ENCODE measurements around the gene LSP1.

The LSP1 gene

DNA sequence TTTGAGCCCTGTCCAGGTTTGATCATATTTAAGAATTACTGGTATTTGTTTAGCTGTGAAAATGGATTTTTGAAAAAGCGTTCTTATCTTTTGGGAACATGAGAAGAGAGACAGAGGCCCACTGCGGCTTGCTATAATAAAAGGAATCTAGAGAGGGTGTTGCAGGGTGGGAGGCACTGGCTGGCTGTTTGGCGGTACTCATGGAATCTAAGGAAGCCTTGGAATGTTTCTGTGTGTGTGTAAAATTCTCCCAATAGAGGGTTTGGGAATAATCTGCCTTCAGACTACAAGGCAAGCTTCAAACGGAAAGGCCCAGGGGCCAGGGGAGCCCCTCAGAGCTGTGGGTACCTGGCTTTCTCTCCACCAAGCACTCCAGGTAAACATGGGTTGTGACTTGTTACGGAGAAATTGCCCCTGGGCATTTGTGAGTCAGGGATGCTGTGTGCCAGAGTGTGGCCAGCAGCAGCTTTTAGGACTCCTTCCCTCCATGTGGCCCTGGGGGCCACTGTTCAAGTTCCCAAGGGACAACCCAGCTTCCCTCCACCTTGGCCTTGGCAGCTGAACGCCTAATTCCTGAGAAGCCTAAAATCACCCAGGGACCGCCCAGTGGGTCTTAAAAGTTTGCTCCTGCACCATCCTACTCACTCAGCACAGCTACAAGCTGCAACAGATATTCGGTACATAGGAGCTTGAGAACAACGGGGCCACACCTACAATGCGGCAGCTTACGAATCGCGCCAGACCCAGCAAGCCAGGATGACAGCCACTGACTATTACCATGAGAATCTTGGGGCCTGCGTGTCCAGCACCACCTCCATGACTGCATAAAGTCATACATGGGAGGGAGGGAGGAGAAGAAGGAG, 32.2 kb upstream of the LSP1 start:
- no peak for TF ChIP-seq ZFX (IDR thresholded peaks at IDR 0.05)
- TF ChIP-seq, protein P1, sequence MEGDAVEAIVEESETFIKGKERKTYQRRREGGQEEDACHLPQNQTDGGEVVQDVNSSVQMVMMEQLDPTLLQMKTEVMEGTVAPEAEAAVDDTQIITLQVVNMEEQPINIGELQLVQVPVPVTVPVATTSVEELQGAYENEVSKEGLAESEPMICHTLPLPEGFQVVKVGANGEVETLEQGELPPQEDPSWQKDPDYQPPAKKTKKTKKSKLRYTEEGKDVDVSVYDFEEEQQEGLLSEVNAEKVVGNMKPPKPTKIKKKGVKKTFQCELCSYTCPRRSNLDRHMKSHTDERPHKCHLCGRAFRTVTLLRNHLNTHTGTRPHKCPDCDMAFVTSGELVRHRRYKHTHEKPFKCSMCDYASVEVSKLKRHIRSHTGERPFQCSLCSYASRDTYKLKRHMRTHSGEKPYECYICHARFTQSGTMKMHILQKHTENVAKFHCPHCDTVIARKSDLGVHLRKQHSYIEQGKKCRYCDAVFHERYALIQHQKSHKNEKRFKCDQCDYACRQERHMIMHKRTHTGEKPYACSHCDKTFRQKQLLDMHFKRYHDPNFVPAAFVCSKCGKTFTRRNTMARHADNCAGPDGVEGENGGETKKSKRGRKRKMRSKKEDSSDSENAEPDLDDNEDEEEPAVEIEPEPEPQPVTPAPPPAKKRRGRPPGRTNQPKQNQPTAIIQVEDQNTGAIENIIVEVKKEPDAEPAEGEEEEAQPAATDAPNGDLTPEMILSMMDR (conservative IDR thresholded peaks at IDR 0.05), result no peak
- no peak overlapping the region for H3K27ac ChIP-seq

GRCh38 chr11:1821562-1821961, 31.3 kb upstream of the LSP1 start:
- no peak overlapping the region for H3K27ac ChIP-seq

DNA sequence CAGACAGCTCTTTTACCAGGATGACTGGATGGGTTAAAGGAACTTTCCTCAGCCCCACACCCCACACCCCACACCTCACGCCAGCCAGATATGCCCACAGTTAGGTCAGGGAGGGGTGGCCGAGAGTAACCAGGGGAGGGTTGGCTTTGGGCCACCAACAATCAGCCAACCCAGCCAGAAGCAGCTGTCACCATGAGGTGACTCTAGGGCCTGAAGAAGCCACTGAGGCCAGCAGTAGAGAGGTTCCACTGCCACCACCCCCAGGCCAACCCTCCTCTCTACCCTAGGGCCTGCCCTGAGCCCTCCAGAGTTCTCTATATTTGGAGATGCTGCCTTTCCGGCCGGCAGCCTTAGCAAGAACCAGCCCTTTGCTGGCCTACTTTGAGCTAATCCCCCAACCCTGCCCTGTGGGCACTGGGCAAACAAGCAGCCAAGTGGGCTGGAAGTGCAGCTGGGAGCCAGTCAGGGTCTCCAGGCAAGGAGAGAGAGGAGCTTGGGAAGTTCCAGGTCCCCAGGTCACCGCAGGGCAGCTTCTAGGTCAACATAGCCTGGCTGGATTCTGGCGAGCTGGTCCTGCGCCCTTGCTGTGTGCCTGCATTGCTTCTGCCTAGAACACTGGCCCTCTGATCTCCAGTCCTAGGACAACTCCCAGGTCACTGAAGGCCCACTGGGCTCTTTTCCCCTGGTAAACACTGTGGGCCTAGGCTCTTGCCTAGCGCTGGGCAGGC, 30.1 kb upstream of the LSP1 start:
- H3K27ac ChIP-seq, result no peak overlapping the region
- TF ChIP-seq, protein P1 (conservative IDR thresholded peaks at IDR 0.05), result no peak
- no peak for TF ChIP-seq ZFX (IDR thresholded peaks at IDR 0.05)

More at GRCh38 chr11:1821562-1821961, 31.3 kb upstream of the LSP1 start:
- TF ChIP-seq, protein P1 (conservative IDR thresholded peaks at IDR 0.05), result no peak
- no peak for TF ChIP-seq ZFX (IDR thresholded peaks at IDR 0.05)

- TF ChIP-seq ZFX (IDR thresholded peaks at IDR 0.05), result no peak
- TF ChIP-seq, protein P1 (conservative IDR thresholded peaks at IDR 0.05), result no peak
- no peak overlapping the region for H3K27ac ChIP-seq
Measured at GRCh38 chr11:1823376-1824220, 29.3 kb upstream of the LSP1 start.

- H3K27ac ChIP-seq, result no peak overlapping the region
- TF ChIP-seq ZFX (IDR thresholded peaks at IDR 0.05), result no peak
- TF ChIP-seq, protein P1 (conservative IDR thresholded peaks at IDR 0.05), result no peak
Measured at GRCh38 chr11:1824221-1825038, 28.5 kb upstream of the LSP1 start.

- H3K27ac ChIP-seq, result no peak overlapping the region
- TF ChIP-seq, protein P1 (conservative IDR thresholded peaks at IDR 0.05), result peak; percentile 67
- no peak for TF ChIP-seq ZFX (IDR thresholded peaks at IDR 0.05)
Measured at GRCh38 chr11:1825039-1825740, 27.7 kb upstream of the LSP1 start.
